GM12891 (cell line): ENCODE data around the gene STK11.

Source experiments
- POLR2A ChIP-seq: IDR thresholded peaks from 2 replicates; pipeline ENCODE4 v1.6.1; 2011; ENCODE audit warnings: low read depth, low read length, control low read depth
- TAF1 ChIP-seq: IDR thresholded peaks from 2 replicates; pipeline ENCODE4 v1.6.1; 2011; ENCODE audit warnings: low read depth, low read length, control low read depth

- TF ChIP-seq POLR2A (no peak), TAF1 (no peak)
These were observed 42.9 kb upstream of the STK11 start for GRCh38 chr19:1162404-1163282.
